ENCODE results near the gene PMFBP1.

The PMFBP1 gene

DNA sequence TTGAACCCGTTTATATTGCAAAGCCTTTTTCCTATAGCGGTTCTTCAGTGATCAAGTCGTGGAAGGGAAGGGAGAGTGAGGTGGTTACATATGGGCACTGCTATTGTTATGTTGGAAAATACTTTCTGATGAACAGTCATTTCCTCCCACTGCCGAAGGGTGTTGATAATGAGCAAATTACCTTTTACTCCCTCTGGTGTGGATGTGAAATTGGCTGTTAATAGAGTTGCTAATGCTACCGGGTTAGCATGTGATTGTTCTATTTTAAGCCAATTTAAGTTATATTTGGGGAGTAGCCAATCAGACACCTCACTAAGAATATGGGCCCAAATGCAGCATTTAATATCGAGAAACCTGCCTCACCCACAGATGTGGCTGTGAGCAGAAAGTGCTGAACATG is 15.6 kb upstream of the PMFBP1 start:
- no peak for DNase-seq

- DNase-seq: no peak
These were observed 11.0 kb upstream of the PMFBP1 start for GRCh38 chr16:72182976-72183375.

GRCh38 chr16:72179204-72179970 is 7.4 kb upstream of the PMFBP1 start:
- no peak for DNase-seq

DNA sequence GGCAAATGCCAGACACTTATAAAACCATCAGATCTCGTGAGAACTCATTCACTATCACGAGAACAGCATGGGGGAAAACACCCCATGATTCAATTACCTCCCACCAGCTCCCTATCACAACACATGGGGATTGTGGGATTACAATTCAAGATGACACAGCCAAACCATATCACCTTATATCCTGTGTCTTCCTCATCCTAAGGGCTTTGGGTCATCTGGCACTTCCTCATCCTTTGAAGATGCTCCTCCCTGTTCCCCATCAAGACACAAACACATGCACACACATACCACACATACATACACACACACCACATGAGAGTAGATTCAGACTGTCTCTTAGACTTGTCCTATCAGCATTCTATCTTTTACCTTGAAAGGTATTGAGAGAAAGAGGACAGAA is 2.8 kb upstream of the PMFBP1 start:
- DNase-seq: no peak

DNA sequence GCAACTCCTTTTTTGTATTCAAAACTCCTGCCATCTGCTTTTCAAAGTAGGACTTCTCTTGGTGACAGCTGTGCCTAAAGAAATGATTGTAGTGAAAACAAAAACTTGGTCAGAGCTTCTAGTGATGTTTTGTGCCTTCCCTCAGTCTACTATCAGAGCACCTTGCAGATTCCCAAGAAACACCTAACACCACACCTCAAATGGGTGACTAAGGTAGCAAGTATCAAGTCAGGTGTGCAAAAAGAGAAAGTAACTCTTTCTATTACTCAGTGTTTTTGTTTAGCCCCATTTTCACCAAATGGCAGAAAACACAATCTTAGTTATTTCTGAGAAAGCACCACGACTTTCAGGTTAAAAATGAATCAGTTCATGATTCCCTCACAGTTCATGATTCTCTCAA is 2.0 kb upstream of the PMFBP1 start:
- DNase-seq: no peak

GRCh38 chr16:72171236-72171635 is 719 bp downstream of the PMFBP1 start:
- DNase-seq: no peak

GRCh38 chr16:72169708-72170107 is 2.2 kb downstream of the PMFBP1 start:
- DNase-seq: no peak

GRCh38 chr16:72168365-72168764 is 3.6 kb downstream of the PMFBP1 start:
- DNase-seq: no peak

GRCh38 chr16:72166954-72167561 is 4.9 kb downstream of the PMFBP1 start:
- DNase-seq: no peak

- DNase-seq: no peak
These were observed 5.8 kb downstream of the PMFBP1 start for GRCh38 chr16:72166151-72166550.

DNA sequence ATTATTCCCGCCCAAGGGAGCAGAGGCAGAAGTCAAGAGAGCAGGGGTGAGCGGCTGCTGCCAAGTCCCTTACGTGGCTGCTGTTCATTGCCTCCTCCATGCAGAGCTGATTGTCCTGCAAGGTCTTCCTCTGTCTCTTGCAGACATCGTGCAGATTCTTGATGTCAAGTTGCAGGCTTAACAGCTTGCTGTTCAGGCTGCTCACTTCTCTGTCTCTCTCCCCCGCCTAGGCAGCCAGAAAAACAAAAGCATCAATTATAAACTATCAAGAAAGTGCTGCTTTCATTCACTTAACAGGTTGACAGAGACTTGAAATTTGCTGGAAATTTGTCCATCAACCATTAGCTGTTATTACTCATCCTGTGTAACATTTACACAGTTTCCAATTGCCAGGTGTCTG is 7.3 kb downstream of the PMFBP1 start:
- no peak for DNase-seq

GRCh38 chr16:72162105-72162692 is 9.8 kb downstream of the PMFBP1 start:
- DNase-seq: no peak

- no peak for DNase-seq
These were observed 12.2 kb downstream of the PMFBP1 start for GRCh38 chr16:72159801-72160200.

GRCh38 chr16:72159386-72159785 is 12.6 kb downstream of the PMFBP1 start:
- no peak for DNase-seq

GRCh38 chr16:72149676-72150464 is 22.1 kb downstream of the PMFBP1 start:
- no peak for DNase-seq

DNA sequence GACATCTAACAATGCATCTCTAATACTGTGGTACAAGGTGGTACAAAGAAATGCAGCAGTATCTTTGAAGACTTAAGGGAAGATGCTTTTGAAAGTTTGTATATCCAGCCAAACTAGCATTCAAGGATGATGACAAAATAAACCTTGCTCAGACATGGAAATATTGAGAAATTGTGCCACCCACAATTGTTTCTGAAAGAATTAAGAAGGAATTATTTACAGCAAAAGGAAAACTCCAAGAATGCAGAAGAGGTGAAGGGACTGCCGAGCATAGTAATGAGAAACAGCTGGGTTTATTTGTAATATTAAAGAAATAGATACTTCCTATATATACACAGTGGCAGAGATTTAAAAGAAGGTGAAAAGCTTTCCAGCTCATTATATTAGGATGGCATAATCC is 29.5 kb downstream of the PMFBP1 start:
- no peak for DNase-seq

GRCh38 chr16:72139908-72140307 is 32.0 kb downstream of the PMFBP1 start:
- DNase-seq: no peak

- no peak for DNase-seq
These were observed 33.8 kb downstream of the PMFBP1 start for GRCh38 chr16:72138064-72138572.

DNA sequence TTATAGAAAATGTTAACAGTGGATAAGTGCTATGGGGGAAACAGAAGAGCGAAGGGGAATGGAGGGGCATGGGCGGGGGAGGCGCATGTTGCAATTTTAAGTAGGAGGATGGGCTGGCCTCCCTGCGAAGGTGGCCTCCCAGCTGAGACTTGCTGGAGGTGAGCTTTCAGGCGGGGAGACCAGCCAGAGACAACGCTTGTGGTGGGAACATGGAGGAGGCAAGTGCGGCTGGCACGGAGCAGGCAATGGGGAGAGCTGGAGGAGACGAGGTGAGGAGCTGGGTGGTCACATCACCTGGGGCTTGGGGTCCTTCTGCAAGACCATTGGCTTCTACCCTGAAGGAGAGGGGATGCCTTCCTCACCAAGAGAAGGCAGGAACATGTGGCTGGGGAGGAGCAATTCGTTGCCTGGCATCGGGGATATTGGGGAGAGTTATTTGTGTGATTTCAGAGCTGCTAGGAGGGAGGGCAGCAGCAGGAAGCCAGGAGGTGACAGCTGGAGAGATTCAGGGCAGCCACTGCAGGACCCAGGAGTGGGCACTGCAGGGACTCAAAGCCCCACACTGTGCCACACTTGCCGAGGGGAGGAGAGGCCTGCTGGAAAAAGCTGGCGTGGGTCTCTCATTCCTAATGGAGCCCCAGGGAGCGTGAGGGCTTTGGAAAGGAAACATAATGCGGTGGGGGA is 34.4 kb downstream of the PMFBP1 start:
- no peak for DNase-seq

DNA sequence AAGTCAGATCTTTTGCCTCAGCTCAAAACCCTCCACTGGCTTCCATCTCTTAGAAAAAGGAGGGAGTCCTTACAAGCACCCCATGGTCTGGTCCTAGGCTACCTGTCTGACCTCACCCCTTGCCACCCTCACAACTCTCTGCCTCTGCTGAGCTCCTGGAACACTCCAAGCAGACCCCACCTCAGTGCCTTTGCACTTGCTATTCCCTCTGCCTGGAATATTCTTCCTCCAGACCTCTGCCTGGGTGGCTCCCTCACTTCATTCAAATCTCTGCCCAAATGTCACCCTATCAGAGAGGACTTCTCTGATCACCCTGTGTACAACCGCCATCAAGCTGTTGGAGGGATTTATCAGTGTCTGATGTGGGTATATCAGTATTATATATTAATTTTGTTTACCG is 37.4 kb downstream of the PMFBP1 start:
- DNase-seq: no peak

DNA sequence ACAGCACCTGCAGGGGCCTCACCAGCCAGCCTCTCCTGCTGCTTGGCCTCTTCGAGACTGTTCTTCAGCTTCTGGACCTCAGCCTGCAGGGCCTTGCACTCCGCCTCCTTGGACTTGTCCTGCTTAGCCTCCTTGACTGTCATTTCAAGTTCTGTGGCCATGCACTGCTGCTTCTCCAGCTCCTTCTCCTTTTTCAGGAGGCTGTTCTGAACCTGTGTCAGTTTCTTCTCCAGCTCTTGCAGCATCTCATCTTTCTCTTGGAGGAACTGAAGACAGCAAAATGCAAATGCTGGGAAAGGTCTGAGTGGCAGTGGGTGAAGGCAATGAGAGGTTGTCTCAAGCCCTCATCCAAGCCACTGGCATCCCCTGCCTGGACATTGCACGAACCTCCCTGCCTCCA is 39.2 kb downstream of the PMFBP1 start:
- no peak for DNase-seq

GRCh38 chr16:72131036-72131435 is 40.9 kb downstream of the PMFBP1 start:
- DNase-seq: no peak
